ENCODE data around the gene MAPKAP1.

MAPKAP1 gene

DNA sequence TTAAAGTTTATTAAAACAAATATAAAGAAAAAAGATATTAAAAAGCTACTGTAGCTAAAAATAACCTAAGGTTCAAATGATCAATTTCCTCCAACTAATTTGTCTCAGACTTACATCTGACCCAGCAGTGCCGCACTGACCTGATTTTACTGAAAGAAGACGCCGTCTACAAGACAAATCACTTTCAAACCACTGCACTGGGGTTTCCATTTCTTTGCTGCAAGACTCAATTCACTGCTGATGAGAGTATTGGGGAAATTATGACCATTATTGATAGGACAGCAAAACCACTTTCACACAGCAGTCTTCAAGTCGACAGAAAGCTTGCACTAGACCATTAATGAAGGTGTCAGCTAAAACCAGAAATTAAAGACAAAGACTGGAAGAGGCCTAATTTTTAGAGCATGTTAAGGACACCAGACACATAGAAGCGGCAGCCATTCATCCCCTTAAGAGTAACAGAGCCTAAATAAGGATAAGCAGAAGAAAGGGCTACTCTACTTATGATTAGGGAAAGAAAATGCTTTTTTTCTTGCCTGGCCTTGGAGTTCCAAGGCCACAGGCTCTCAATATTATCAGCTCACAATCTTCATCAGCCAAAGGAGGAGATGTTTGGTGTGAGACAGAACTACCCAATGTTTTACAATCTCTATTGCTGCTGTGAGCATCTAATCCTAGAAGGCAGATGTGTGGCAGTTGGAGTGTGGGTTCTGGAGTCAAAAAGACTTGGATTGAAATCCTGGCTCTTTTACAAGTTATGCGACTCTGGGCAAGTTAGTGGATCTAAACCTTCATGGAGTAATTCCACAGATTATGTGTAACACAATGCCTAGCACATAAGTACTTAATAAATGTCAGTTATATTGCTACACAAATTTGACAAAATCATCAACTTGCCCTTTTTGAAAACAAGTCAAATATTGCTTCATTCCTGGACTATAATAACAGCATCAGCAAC lies 190.7 kb downstream of the MAPKAP1 start:
- TF ChIP-seq FOXP2 (optimal IDR thresholded peaks at IDR 0.05; ENCODE audit: borderline replicate concordance, extremely low read depth, extremely low read length, insufficient read depth) = no peak
- no peak for TF ChIP-seq TAF1 (IDR thresholded peaks at IDR 0.05; ENCODE audit: borderline replicate concordance, insufficient read depth, low read length)
- TF ChIP-seq SIN3A (IDR thresholded peaks at IDR 0.05; ENCODE audit: borderline replicate concordance, insufficient read depth, low read length) = no peak
- TF ChIP-seq POLR2AphosphoS5 (IDR thresholded peaks at IDR 0.05; ENCODE audit: low read depth, low read length) = no peak
- TF ChIP-seq, protein P1, sequence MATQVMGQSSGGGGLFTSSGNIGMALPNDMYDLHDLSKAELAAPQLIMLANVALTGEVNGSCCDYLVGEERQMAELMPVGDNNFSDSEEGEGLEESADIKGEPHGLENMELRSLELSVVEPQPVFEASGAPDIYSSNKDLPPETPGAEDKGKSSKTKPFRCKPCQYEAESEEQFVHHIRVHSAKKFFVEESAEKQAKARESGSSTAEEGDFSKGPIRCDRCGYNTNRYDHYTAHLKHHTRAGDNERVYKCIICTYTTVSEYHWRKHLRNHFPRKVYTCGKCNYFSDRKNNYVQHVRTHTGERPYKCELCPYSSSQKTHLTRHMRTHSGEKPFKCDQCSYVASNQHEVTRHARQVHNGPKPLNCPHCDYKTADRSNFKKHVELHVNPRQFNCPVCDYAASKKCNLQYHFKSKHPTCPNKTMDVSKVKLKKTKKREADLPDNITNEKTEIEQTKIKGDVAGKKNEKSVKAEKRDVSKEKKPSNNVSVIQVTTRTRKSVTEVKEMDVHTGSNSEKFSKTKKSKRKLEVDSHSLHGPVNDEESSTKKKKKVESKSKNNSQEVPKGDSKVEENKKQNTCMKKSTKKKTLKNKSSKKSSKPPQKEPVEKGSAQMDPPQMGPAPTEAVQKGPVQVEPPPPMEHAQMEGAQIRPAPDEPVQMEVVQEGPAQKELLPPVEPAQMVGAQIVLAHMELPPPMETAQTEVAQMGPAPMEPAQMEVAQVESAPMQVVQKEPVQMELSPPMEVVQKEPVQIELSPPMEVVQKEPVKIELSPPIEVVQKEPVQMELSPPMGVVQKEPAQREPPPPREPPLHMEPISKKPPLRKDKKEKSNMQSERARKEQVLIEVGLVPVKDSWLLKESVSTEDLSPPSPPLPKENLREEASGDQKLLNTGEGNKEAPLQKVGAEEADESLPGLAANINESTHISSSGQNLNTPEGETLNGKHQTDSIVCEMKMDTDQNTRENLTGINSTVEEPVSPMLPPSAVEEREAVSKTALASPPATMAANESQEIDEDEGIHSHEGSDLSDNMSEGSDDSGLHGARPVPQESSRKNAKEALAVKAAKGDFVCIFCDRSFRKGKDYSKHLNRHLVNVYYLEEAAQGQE (IDR thresholded peaks at IDR 0.05; ENCODE audit: insufficient read depth in 1 of 2, low read depth in 2 of 2, low read length in 2 of 2) = no peak

DNA sequence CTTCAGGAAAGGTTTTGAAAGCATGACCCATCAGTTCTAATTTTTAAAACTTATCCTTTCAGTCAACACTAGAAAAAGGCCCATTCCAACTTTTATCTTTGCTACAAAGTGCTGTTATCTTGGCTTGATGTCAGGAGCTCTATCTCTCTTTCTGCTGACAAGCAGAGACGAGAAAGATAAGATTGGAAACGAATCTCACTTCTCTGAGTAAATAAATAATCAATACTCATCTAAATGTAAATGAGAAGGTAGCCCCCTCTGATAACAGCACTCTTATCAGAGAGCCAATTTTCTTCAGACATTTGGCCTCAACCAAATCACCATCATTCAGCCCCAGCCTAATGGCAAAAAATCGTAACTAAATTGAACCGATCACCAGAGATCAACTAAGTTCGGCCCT lies 191.7 kb downstream of the MAPKAP1 start:
- TF ChIP-seq TAF1 (IDR thresholded peaks at IDR 0.05; ENCODE audit: borderline replicate concordance, insufficient read depth, low read length) = no peak
- TF ChIP-seq POLR2AphosphoS5 (IDR thresholded peaks at IDR 0.05; ENCODE audit: low read depth, low read length) = no peak
- TF ChIP-seq FOXP2 (optimal IDR thresholded peaks at IDR 0.05; ENCODE audit: borderline replicate concordance, extremely low read depth, extremely low read length, insufficient read depth) = no peak
- TF ChIP-seq SIN3A (IDR thresholded peaks at IDR 0.05; ENCODE audit: borderline replicate concordance, insufficient read depth, low read length) = no peak
- TF ChIP-seq, protein P1 (IDR thresholded peaks at IDR 0.05; ENCODE audit: insufficient read depth in 1 of 2, low read depth in 2 of 2, low read length in 2 of 2) = no peak

DNA sequence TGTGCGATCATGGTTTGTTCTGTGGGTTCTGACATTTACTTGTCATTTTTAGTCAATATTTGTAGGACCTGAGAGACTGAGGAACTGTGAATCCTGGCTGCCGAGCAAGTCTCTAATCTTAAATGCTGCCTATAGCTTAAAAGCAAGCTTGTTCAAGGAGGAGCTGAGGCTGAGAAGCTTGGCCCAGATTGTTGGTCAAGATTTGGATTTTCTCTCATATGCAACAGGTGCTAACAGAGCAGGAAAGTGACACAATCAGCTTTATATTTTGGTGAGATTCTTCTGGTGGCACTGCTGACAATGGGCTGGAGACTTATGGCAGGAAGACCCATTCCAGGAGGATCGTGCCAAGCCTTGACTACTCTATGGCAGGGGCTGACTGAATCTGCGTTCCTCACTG lies 192.5 kb downstream of the MAPKAP1 start:
- TF ChIP-seq TAF1 (IDR thresholded peaks at IDR 0.05; ENCODE audit: borderline replicate concordance, insufficient read depth, low read length) (no peak), FOXP2 (optimal IDR thresholded peaks at IDR 0.05; ENCODE audit: borderline replicate concordance, extremely low read depth, extremely low read length, insufficient read depth) (no peak), SIN3A (IDR thresholded peaks at IDR 0.05; ENCODE audit: borderline replicate concordance, insufficient read depth, low read length) (no peak)
- TF ChIP-seq, protein P1 (IDR thresholded peaks at IDR 0.05; ENCODE audit: insufficient read depth in 1 of 2, low read depth in 2 of 2, low read length in 2 of 2) = no peak

DNA sequence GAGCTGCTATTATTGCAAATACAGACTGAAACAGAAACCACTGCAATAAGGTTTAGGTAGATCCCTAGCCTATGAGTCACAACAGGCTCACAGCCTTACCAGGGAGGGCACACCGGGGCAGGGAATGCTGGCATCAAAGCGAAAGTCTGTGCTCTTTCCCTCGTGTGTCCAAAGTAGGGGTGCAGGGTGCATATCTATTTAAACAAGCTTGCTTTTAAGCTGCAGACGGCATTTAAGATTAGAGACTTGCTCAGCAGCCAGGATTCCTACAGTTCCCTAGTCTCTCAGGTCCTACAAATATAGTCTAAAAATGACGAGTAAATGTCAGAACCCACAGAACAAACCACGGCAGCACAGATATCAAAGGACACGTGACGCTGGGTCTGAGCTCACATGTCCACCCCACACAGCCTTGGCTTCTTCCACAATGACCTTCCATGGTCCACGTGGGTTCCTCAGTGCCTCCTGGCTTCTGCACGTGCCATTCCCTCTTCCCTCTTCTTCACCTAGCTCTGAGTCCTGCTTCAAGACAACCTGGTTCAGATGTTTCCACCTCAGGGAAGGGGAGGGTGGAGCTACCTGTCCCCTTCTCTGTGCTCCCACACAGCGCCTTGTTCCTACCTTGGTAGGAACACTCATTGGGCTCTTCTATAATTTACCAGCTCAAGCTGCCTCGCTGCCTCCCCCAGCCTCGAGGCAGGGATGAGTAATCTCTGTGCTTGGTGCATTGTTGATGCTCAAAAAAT lies 193.2 kb downstream of the MAPKAP1 start:
- TF ChIP-seq TAF1 (IDR thresholded peaks at IDR 0.05; ENCODE audit: borderline replicate concordance, insufficient read depth, low read length) (no peak), FOXP2 (optimal IDR thresholded peaks at IDR 0.05; ENCODE audit: borderline replicate concordance, extremely low read depth, extremely low read length, insufficient read depth) (no peak), SIN3A (IDR thresholded peaks at IDR 0.05; ENCODE audit: borderline replicate concordance, insufficient read depth, low read length) (no peak), POLR2AphosphoS5 (IDR thresholded peaks at IDR 0.05; ENCODE audit: low read depth, low read length) (no peak)
- TF ChIP-seq, protein P1 (IDR thresholded peaks at IDR 0.05; ENCODE audit: insufficient read depth in 1 of 2, low read depth in 2 of 2, low read length in 2 of 2) = no peak
